GM12878 (cell line): ENCODE results near the gene SUV39H1. TPM values are rescaled to one million over a fixed set of nuclear protein-coding genes. Genes with fewer than 3 reads are reported as not detected.

ENCODE experiments used
- ATAC-seq: fragments of 200-7000 bp; cut with Tn5 transposase; 3 replicates; pipeline ENCODE4 v1.9.1; 2020; ENCODE audit warnings: mild to moderate bottlenecking, moderate library complexity
- BruUV-seq: library from RNA; stranded (reverse); fragments of 400-500 nt; replicated peaks from 2 replicates; lab custom pipeline; 2021; lab: Mats Ljungman, UMichigan
- CTCF ChIA-PET: fragments of 300-600 bp; sonication (Branson Sonifier 250); formaldehyde crosslinking; extraction: SDS; loops from one replicate; lab custom pipeline; 2021; ENCODE audit warnings: inconsistent platforms; lab: Yijun Ruan, JAX
- POLR2A ChIA-PET: fragments of 350-600 bp; formaldehyde crosslinking; extraction: SDS; loops from one replicate; lab custom pipeline; 2021; ENCODE audit warnings: inconsistent platforms; lab: Charles Lee
- RAD21 ChIA-PET: fragments of 300-600 bp; sonication (Branson Sonifier 250); formaldehyde crosslinking; loops from one replicate; lab custom pipeline; 2023; ENCODE audit warnings: antibody characterized with exemption; ENCODE audit not compliant: unreplicated experiment; lab: Charles Lee
- SMC1A ChIA-PET: fragments of 300-600 bp; sonication (Branson Sonifier 250); formaldehyde crosslinking; loops from one replicate; lab custom pipeline; 2023; ENCODE audit not compliant: unreplicated experiment, uncharacterized antibody; lab: Charles Lee
- DNase-seq: peaks from one replicate; pipeline ENCODE4 v3.0.0-alpha.2; 2011; ENCODE audit warnings: low read depth, low spot score
- FAIRE-seq: peaks from 3 replicates; lab custom pipeline; 2011; peaks lifted over from hg19 to GRCh38; lab: Jason Lieb, UNC
- H2AFZ ChIP-seq: 2 replicates; pipeline ENCODE4 v1.6.0; 2011; ENCODE audit warnings: low read depth, low read length, control low read depth; ENCODE audit not compliant: control insufficient read depth
- H3K27ac ChIP-seq: 2 replicates; pipeline ENCODE4 v1.5.1; 2011; ENCODE audit warnings: control low read depth; ENCODE audit not compliant: control insufficient read depth, insufficient read depth
- H3K27me3 ChIP-seq, 2 experiments: replicated peaks in 1 of 2; 2 replicates each; pipeline versions ENCODE4 v1.6.0 to v1.6.1; 2011; ENCODE audit warnings: low read length in 1 of 2; ENCODE audit not compliant: control insufficient read depth in 2 of 2, insufficient read depth in 2 of 2
- H3K36me3 ChIP-seq, 2 experiments: 2 replicates each; pipeline ENCODE4 v1.5.1; 2011; ENCODE audit warnings: low read length in 1 of 2; ENCODE audit not compliant: control insufficient read depth in 2 of 2, insufficient read depth in 2 of 2
- H3K4me1 ChIP-seq: 2 replicates; pipeline ENCODE4 v1.6.1; 2011; ENCODE audit warnings: mild to moderate bottlenecking, low read length, moderate library complexity, mixed read lengths; ENCODE audit not compliant: control insufficient read depth, insufficient read depth
- H3K4me2 ChIP-seq: 2 replicates; pipeline ENCODE4 v1.6.0; 2011; ENCODE audit warnings: control low read depth; ENCODE audit not compliant: control insufficient read depth, insufficient read depth
- H3K4me3 ChIP-seq: fragments of 200-600 bp; sonication (generic); 2 replicates; pipeline ENCODE4 v1.5.1; 2016
- H3K79me2 ChIP-seq: 2 replicates; pipeline ENCODE4 v1.6.0; 2011; ENCODE audit warnings: low read length; ENCODE audit not compliant: control insufficient read depth, insufficient read depth
- H3K9ac ChIP-seq: 2 replicates; pipeline ENCODE4 v1.8.0; 2011; ENCODE audit warnings: low read length, control low read depth, mixed read lengths; ENCODE audit not compliant: control insufficient read depth, insufficient read depth
- H3K9me3 ChIP-seq: replicated peaks from 3 replicates; pipeline ENCODE4 v1.5.1; 2011; ENCODE audit warnings: mild to moderate bottlenecking, low read length; ENCODE audit not compliant: control insufficient read depth, insufficient read depth
- H4K20me1 ChIP-seq: 2 replicates; pipeline ENCODE4 v1.6.0; 2011; ENCODE audit not compliant: control insufficient read depth, insufficient read depth
- ATF7 ChIP-seq: fragments of 450-650 bp; IDR thresholded peaks from 2 replicates; pipeline ENCODE4 v1.6.1; 2016; ENCODE audit warnings: low read depth, mild to moderate bottlenecking
- DPF2 ChIP-seq: fragments of 450-650 bp; IDR thresholded peaks from 2 replicates; pipeline ENCODE4 v1.6.1; 2017; ENCODE audit warnings: mild to moderate bottlenecking
- EP300 ChIP-seq, 2 experiments: fragments of 150-350 bp in 1 of 2; IDR thresholded peaks; 2 replicates each; pipeline ENCODE4 v1.6.1; 2011 to 2012; ENCODE audit warnings: low read depth in 2 of 2, low read length in 2 of 2, borderline replicate concordance in 1 of 2, improper control_type of control experiment in 1 of 2, inconsistent platforms in 1 of 2; ENCODE audit not compliant: control insufficient read depth in 1 of 2
- JUND ChIP-seq: IDR thresholded peaks from 2 replicates; pipeline ENCODE4 v1.6.1; 2012; ENCODE audit warnings: low read depth, mild to moderate bottlenecking, low read length, improper control_type of control experiment, moderate library complexity
- MTA2 ChIP-seq: fragments of 450-650 bp; IDR thresholded peaks from 2 replicates; pipeline ENCODE4 v1.6.1; 2016; ENCODE audit warnings: low read depth, mild to moderate bottlenecking, moderate library complexity
- POLR2A ChIP-seq: IDR thresholded peaks from 2 replicates; pipeline ENCODE4 v1.6.1; 2011; ENCODE audit warnings: low read depth, mild to moderate bottlenecking, low read length
- RAD21 ChIP-seq: IDR thresholded peaks from 2 replicates; pipeline ENCODE4 v1.6.1; 2011; ENCODE audit warnings: mild to moderate bottlenecking, low read depth, low read length, moderate library complexity; ENCODE audit not compliant: insufficient read depth
- RAD51 ChIP-seq: fragments of 450-650 bp; IDR thresholded peaks from 2 replicates; pipeline ENCODE4 v1.6.1; 2016; ENCODE audit warnings: moderate library complexity, mild to moderate bottlenecking, inconsistent platforms
- SPI1 ChIP-seq: IDR thresholded peaks from 2 replicates; pipeline ENCODE4 v1.6.1; 2011; ENCODE audit warnings: low read depth, mild to moderate bottlenecking, low read length, moderate library complexity, borderline replicate concordance; ENCODE audit not compliant: insufficient read depth
- WRNIP1 ChIP-seq: IDR thresholded peaks from 2 replicates; pipeline ENCODE4 v1.6.1; 2011; ENCODE audit warnings: low read depth, low read length, improper control_type of control experiment, borderline replicate concordance
- ZSCAN29 ChIP-seq: fragments of 450-650 bp; IDR thresholded peaks from 2 replicates; pipeline ENCODE4 v1.6.1; 2017; ENCODE audit warnings: mild to moderate bottlenecking, moderate library complexity
- WGBS: methylation state at CpG from one replicate; pipeline ENCODE4 v1.1.6; 2016; ENCODE audit warnings: low lambda C conversion rate; ENCODE audit not compliant: insufficient replicate concordance, insufficient coverage; ENCODE audit errors: missing lambda C conversion rate; 5-methylcytosine and 5-hydroxymethylcytosine counted together
- in situ Hi-C: fragments of 300-500 bp; cut with MboI; formaldehyde crosslinking; loops from 9 replicates; pipeline ENCODE4 v1.14.3; 2018; ENCODE audit warnings: mixed read lengths
- intact Hi-C: fragments of 100-400 bp; cut with micrococcal nuclease; formaldehyde crosslinking; loops from one replicate; pipeline ENCODE4 v1.14.2; 2022; ENCODE audit not compliant: unreplicated experiment
- polyA plus RNA-seq, 11 experiments: library from polyadenylated mRNA; depleted of rRNA in 4 of 11; unstranded in 6 of 11; stranded (reverse) in 5 of 11; fragments of >200 nt; fragmentation: Nextera tagmentation in 4 of 11; fragmentation: Illumina TruSeq in 1 of 11; extraction: Ambion mirVana in 4 of 11; extraction: Trizol in 1 of 11; gene quantifications; 1 replicate in 1 of 11; 2 replicates in 10 of 11; pipeline versions ENCODE4 v1.2.1 to v1.2.3, GENCODE V29; 2011 to 2016; ENCODE audit warnings: inconsistent platforms in 2 of 11, missing spikeins in 2 of 11, low read depth in 1 of 11
- total RNA-seq, 4 experiments: library from RNA; depleted of rRNA in 3 of 4; stranded (reverse); fragments of >200 nt in 3 of 4; fragmentation: Illumina TruSeq in 1 of 4; extraction: Trizol in 1 of 4; gene quantifications; 2 replicates each; pipeline versions ENCODE4 v1.2.1 to v1.2.3, GENCODE V29; 2013 to 2021
- TF ChIP-seq, protein P1 (sequence below): IDR thresholded peaks from 2 replicates; pipeline ENCODE4 v1.6.1; 2012; ENCODE audit warnings: mild to moderate bottlenecking, low read depth, low read length
- TF ChIP-seq, protein P2 (sequence below): fragments of 450-650 bp; IDR thresholded peaks from 2 replicates; pipeline ENCODE4 v1.6.1; 2017; ENCODE audit warnings: mild to moderate bottlenecking, low read depth, inconsistent platforms; ENCODE audit not compliant: poor library complexity, severe bottlenecking

The SUV39H1 gene
- total and polyA plus RNA-seq, 10 of the 15 experiments (the other 5 are each of a cell fraction or from before 2014, with no cell fraction given): 4.9 to 33.2 (median 17.1) TPM

DNA sequence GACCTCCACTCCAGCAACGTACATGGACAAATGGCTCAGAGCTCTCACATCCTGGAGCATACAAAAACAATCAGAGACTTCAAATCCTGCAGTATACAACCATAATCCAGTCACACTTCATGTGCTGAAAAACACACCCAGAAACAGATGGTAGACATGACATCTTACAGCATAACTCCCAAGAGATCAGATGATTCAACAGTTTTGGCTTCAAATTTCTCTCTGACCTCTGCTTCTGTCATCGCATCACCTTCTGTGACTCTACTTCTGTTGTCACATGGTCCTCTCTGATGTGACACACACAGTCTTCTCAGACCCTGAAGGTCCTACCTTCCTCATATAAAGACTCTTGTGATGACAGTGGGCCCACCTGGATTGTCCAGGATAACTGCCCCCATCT, 18.5 kb downstream of the SUV39H1 start:
- Histone ChIP-seq H2AFZ (no peak overlapping the region), H3K9ac (no peak overlapping the region), H3K4me3 (no peak overlapping the region), H3K9me3 (no peaks in the 10 kb centered on the region; the same call in 2 of the 3 replicates), H3K4me2 (no peak overlapping the region), H3K4me1 (no peaks in the 10 kb centered on the region), H3K27ac (no peak overlapping the region), H3K27me3 (no peaks in the 10 kb centered on the region), H3K79me2 (no peaks in the 10 kb centered on the region), H3K36me3 (no peaks in the 10 kb centered on the region), H4K20me1 (no peaks in the 10 kb centered on the region)
- in situ Hi-C loops: no loop called here
- ChIA-PET POLR2A (no interaction called here), SMC1A (no interaction called here), RAD21 (no interaction called here), CTCF (no interaction called here)
- no peak for ATAC-seq
- 51% methylated on average over 2 of the region's 2 CpGs for WGBS
- TF ChIP-seq MTA2 (no peak), DPF2 (no peak), POLR2A (no peak), RAD51 (no peak), ZSCAN29 (no peak), SPI1 (no peak), JUND (no peak), RAD21 (no peak), EP300 (IDR thresholded peaks at IDR 0.05; ENCODE audit: borderline replicate concordance in 1 of 2, control insufficient read depth in 1 of 2, low read depth in 2 of 2, low read length in 2 of 2) (no peak), ATF7 (no peak), WRNIP1 (no peak)
- TF ChIP-seq, protein P1, sequence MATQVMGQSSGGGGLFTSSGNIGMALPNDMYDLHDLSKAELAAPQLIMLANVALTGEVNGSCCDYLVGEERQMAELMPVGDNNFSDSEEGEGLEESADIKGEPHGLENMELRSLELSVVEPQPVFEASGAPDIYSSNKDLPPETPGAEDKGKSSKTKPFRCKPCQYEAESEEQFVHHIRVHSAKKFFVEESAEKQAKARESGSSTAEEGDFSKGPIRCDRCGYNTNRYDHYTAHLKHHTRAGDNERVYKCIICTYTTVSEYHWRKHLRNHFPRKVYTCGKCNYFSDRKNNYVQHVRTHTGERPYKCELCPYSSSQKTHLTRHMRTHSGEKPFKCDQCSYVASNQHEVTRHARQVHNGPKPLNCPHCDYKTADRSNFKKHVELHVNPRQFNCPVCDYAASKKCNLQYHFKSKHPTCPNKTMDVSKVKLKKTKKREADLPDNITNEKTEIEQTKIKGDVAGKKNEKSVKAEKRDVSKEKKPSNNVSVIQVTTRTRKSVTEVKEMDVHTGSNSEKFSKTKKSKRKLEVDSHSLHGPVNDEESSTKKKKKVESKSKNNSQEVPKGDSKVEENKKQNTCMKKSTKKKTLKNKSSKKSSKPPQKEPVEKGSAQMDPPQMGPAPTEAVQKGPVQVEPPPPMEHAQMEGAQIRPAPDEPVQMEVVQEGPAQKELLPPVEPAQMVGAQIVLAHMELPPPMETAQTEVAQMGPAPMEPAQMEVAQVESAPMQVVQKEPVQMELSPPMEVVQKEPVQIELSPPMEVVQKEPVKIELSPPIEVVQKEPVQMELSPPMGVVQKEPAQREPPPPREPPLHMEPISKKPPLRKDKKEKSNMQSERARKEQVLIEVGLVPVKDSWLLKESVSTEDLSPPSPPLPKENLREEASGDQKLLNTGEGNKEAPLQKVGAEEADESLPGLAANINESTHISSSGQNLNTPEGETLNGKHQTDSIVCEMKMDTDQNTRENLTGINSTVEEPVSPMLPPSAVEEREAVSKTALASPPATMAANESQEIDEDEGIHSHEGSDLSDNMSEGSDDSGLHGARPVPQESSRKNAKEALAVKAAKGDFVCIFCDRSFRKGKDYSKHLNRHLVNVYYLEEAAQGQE: no peak
- TF ChIP-seq, protein P2, sequence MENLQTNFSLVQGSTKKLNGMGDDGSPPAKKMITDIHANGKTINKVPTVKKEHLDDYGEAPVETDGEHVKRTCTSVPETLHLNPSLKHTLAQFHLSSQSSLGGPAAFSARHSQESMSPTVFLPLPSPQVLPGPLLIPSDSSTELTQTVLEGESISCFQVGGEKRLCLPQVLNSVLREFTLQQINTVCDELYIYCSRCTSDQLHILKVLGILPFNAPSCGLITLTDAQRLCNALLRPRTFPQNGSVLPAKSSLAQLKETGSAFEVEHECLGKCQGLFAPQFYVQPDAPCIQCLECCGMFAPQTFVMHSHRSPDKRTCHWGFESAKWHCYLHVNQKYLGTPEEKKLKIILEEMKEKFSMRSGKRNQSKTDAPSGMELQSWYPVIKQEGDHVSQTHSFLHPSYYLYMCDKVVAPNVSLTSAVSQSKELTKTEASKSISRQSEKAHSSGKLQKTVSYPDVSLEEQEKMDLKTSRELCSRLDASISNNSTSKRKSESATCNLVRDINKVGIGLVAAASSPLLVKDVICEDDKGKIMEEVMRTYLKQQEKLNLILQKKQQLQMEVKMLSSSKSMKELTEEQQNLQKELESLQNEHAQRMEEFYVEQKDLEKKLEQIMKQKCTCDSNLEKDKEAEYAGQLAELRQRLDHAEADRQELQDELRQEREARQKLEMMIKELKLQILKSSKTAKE: no peak
- BruUV-seq: no TSS peak
- DNase-seq: no peak
- FAIRE-seq: no peak
- intact Hi-C loops: no loop called here
